PFSK-1 (cell line): Measurements from ENCODE around the gene LZTS2.

ENCODE experiments used
- POLR2AphosphoS5 ChIP-seq: IDR thresholded peaks from 2 replicates; pipeline ENCODE4 v1.6.1; 2012; ENCODE audit warnings: low read depth, mild to moderate bottlenecking, control low read depth, low read length, moderate library complexity
- REST ChIP-seq, 2 experiments: IDR thresholded peaks; 2 replicates each; pipeline versions ENCODE4 v1.6.1 to v1.8.0; 2011 to 2012; ENCODE audit warnings: low read depth in 2 of 2, low read length in 2 of 2, control low read depth in 1 of 2, inconsistent platforms in 1 of 2, mild to moderate bottlenecking in 1 of 2, moderate library complexity in 1 of 2; ENCODE audit not compliant: insufficient read depth in 1 of 2

- TF ChIP-seq POLR2AphosphoS5 (no peak), REST (IDR thresholded peaks at IDR 0.05; ENCODE audit: insufficient read depth in 1 of 2, low read depth in 2 of 2, low read length in 2 of 2) (no peak)
These were observed 22.7 kb upstream of the LZTS2 start for GRCh38 chr10:100976906-100977305.
